NCI-H345 (cell line): ENCODE results near the gene ARL15.
"Not testable (repeated sequence)": the region's sequence is repeated elsewhere in the genome, so short reads cannot be mapped to it uniquely, and the experiment has no call there.

Experiments used
- DNase-seq: peaks from one replicate; lab custom pipeline; 2025; lab: John Stamatoyannopoulos, UW

ARL15 gene

GRCh38 chr5:54090495-54091120, 219.8 kb downstream of the ARL15 start:
- no peak for DNase-seq

GRCh38 chr5:54088081-54088480, 222.3 kb downstream of the ARL15 start:
- no peak for DNase-seq

- DNase-seq, result no peak
Observed at GRCh38 chr5:54087436-54087835, 222.9 kb downstream of the ARL15 start.

- DNase-seq, result no peak
Observed at GRCh38 chr5:54086191-54086590, 224.2 kb downstream of the ARL15 start.

- DNase-seq, result no peak
Observed at GRCh38 chr5:54084696-54085095, 225.7 kb downstream of the ARL15 start.

- DNase-seq, result no peak
Observed at GRCh38 chr5:54083851-54084250, 226.5 kb downstream of the ARL15 start.

GRCh38 chr5:54083245-54083644, 227.1 kb downstream of the ARL15 start:
- no peak for DNase-seq

GRCh38 chr5:54081415-54081814, 229.0 kb downstream of the ARL15 start:
- DNase-seq, result no peak

GRCh38 chr5:54080831-54081230, 229.5 kb downstream of the ARL15 start:
- DNase-seq, result no peak

GRCh38 chr5:54073735-54074134, 236.6 kb downstream of the ARL15 start:
- no peak for DNase-seq

GRCh38 chr5:54073131-54073530, 237.2 kb downstream of the ARL15 start:
- DNase-seq, result no peak

- DNase-seq, result no peak
Observed at GRCh38 chr5:54066433-54066832, 243.9 kb downstream of the ARL15 start.

GRCh38 chr5:54063817-54064216, 246.6 kb downstream of the ARL15 start:
- DNase-seq, result no peak

GRCh38 chr5:54062958-54063357, 247.4 kb downstream of the ARL15 start:
- no peak for DNase-seq

- not testable (repeated sequence) for DNase-seq
Observed at GRCh38 chr5:54060919-54061318, 249.5 kb downstream of the ARL15 start.

GRCh38 chr5:54049963-54050362, 260.4 kb downstream of the ARL15 start:
- DNase-seq, result no peak

GRCh38 chr5:54049144-54049543, 261.2 kb downstream of the ARL15 start:
- no peak for DNase-seq

- DNase-seq, result no peak
Observed at GRCh38 chr5:54045077-54045792, 265.1 kb downstream of the ARL15 start.

- not testable (repeated sequence) for DNase-seq
Observed at GRCh38 chr5:54044276-54044675, 266.1 kb downstream of the ARL15 start.

GRCh38 chr5:54040804-54041203, 269.6 kb downstream of the ARL15 start:
- no peak for DNase-seq

GRCh38 chr5:54040018-54040417, 270.4 kb downstream of the ARL15 start:
- no peak for DNase-seq

GRCh38 chr5:54037205-54037604, 273.2 kb downstream of the ARL15 start:
- DNase-seq, result no peak

- DNase-seq, result no peak
Observed at GRCh38 chr5:54030981-54031380, 279.4 kb downstream of the ARL15 start.

- no peak for DNase-seq
Observed at GRCh38 chr5:54024466-54024865, 285.9 kb downstream of the ARL15 start.
